SK-N-SH treated with all-trans-retinoic acid at 6 μM for 48 hours (cell line): Measurements from ENCODE around the gene USP17L12.
"Not testable (repeated sequence)": the region's sequence is repeated elsewhere in the genome, so short reads cannot be mapped to it uniquely, and the experiment has no call there.

ENCODE experiments used
- ARNTL ChIP-seq: fragments of 450-650 bp; formaldehyde crosslinking; IDR thresholded peaks from 2 replicates; pipeline ENCODE4 v1.5.0; 2020; ENCODE audit warnings: low read depth, mild to moderate bottlenecking, moderate library complexity, borderline replicate concordance
- BACH2 ChIP-seq: fragments of 250-450 bp; sonication (Bioruptor Pico); IDR thresholded peaks from 2 replicates; pipeline ENCODE4 v1.9.0; 2021; ENCODE audit warnings: mild to moderate bottlenecking, borderline replicate concordance
- ESRRG ChIP-seq: fragments of 250-450 bp; sonication (Bioruptor Pico); IDR thresholded peaks from 2 replicates; pipeline ENCODE4 v1.6.1; 2021; ENCODE audit warnings: mild to moderate bottlenecking
- GLIS3 ChIP-seq: fragments of 250-450 bp; sonication (Bioruptor Pico); IDR thresholded peaks from 2 replicates; pipeline ENCODE4 v1.5.0; 2020; ENCODE audit warnings: mild to moderate bottlenecking, moderate library complexity
- RARB ChIP-seq: fragments of 250-450 bp; sonication (Bioruptor Pico); IDR thresholded peaks from 2 replicates; pipeline ENCODE4 v1.8.0; 2021; ENCODE audit warnings: mild to moderate bottlenecking, moderate library complexity
- TCF4 ChIP-seq: fragments of 250-450 bp; sonication (Bioruptor Pico); IDR thresholded peaks from 2 replicates; pipeline ENCODE4 v1.8.0; 2021; ENCODE audit warnings: mild to moderate bottlenecking, moderate library complexity, borderline replicate concordance
- ZC3H10 ChIP-seq: fragments of 250-450 bp; sonication (Bioruptor Pico); IDR thresholded peaks from 2 replicates; pipeline ENCODE4 v1.5.1; 2021; ENCODE audit warnings: mild to moderate bottlenecking, moderate library complexity
- ZFP30 ChIP-seq: fragments of 450-650 bp; formaldehyde crosslinking; IDR thresholded peaks from 2 replicates; pipeline ENCODE4 v1.5.0; 2022; ENCODE audit warnings: mild to moderate bottlenecking, moderate library complexity
- TF ChIP-seq, protein P1 (sequence below): fragments of 250-450 bp; sonication (Bioruptor Pico); IDR thresholded peaks from 2 replicates; pipeline ENCODE4 v1.5.1; 2021; ENCODE audit warnings: mild to moderate bottlenecking, moderate library complexity
- TF ChIP-seq, protein P2 (sequence below): fragments of 250-450 bp; sonication (Bioruptor Pico); IDR thresholded peaks from 2 replicates; pipeline ENCODE4 v1.5.1; 2020; ENCODE audit warnings: low read depth, mild to moderate bottlenecking, moderate library complexity
- TF ChIP-seq, protein P3 (sequence below): fragments of 250-450 bp; sonication (Bioruptor Pico); IDR thresholded peaks from 2 replicates; pipeline ENCODE4 v1.8.0; 2021; ENCODE audit warnings: low read depth, mild to moderate bottlenecking, moderate library complexity, borderline replicate concordance

DNA sequence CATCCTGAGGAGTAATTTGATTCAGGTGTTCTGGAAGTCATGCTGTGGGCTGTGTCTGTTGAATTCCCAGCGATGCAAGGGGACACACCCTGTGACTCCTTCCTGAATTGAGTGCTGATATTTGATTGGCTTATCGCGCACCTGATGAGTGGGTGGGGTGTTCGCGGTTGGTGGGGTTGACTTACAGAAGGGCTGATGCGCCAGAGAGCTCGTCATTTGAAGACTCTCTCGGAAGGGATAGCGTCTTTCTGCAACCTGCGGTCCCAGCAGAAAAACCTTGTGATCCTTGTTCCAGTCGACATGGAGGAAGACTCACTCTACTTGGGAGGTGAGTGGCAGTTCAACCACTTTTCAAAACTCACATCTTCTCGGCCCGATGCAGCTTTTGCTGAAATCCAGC, 42.6 kb downstream of the USP17L12 start, which contains the start of gene USP17L21:
- TF ChIP-seq, protein P1, sequence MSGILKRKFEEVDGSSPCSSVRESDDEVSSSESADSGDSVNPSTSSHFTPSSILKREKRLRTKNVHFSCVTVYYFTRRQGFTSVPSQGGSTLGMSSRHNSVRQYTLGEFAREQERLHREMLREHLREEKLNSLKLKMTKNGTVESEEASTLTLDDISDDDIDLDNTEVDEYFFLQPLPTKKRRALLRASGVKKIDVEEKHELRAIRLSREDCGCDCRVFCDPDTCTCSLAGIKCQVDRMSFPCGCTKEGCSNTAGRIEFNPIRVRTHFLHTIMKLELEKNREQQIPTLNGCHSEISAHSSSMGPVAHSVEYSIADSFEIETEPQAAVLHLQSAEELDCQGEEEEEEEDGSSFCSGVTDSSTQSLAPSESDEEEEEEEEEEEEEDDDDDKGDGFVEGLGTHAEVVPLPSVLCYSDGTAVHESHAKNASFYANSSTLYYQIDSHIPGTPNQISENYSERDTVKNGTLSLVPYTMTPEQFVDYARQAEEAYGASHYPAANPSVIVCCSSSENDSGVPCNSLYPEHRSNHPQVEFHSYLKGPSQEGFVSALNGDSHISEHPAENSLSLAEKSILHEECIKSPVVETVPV (CRISPR knock-in tag): not testable (repeated sequence)
- not testable (repeated sequence) for TF ChIP-seq RARB (CRISPR knock-in tag); ZFP30 (CRISPR knock-in tag); TCF4; ARNTL (CRISPR knock-in tag); ZC3H10 (CRISPR knock-in tag); ESRRG (CRISPR knock-in tag); BACH2 (CRISPR knock-in tag); GLIS3 (CRISPR knock-in tag)
- TF ChIP-seq, protein P2, sequence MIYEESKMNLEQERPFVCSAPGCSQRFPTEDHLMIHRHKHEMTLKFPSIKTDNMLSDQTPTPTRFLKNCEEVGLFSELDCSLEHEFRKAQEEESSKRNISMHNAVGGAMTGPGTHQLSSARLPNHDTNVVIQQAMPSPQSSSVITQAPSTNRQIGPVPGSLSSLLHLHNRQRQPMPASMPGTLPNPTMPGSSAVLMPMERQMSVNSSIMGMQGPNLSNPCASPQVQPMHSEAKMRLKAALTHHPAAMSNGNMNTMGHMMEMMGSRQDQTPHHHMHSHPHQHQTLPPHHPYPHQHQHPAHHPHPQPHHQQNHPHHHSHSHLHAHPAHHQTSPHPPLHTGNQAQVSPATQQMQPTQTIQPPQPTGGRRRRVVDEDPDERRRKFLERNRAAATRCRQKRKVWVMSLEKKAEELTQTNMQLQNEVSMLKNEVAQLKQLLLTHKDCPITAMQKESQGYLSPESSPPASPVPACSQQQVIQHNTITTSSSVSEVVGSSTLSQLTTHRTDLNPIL (CRISPR knock-in tag): not testable (repeated sequence)
- TF ChIP-seq, protein P3, sequence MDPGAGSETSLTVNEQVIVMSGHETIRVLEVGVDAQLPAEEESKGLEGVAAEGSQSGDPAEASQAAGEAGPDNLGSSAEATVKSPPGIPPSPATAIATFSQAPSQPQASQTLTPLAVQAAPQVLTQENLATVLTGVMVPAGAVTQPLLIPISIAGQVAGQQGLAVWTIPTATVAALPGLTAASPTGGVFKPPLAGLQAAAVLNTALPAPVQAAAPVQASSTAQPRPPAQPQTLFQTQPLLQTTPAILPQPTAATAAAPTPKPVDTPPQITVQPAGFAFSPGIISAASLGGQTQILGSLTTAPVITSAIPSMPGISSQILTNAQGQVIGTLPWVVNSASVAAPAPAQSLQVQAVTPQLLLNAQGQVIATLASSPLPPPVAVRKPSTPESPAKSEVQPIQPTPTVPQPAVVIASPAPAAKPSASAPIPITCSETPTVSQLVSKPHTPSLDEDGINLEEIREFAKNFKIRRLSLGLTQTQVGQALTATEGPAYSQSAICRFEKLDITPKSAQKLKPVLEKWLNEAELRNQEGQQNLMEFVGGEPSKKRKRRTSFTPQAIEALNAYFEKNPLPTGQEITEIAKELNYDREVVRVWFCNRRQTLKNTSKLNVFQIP (CRISPR knock-in tag): not testable (repeated sequence)
